Stimulated activated CD8-positive, alpha-beta memory T cell treated with anti-CD3 and anti-CD28 coated beads, Interleukin-4, amount 100 ng/mL, for 48 hours (primary cell): ENCODE data around the gene ABCD1.
"Not testable (repeated sequence)": the region's sequence is repeated elsewhere in the genome, so short reads cannot be mapped to it uniquely, and the experiment has no call there.

Experiments used
- DNase-seq: peaks from one replicate; pipeline ENCODE4 v3.0.0-alpha.2; 2020

The ABCD1 gene

GRCh38 chrX:153694687-153695270 lies 29.9 kb upstream of the ABCD1 start:
- DNase-seq = no peak

DNA sequence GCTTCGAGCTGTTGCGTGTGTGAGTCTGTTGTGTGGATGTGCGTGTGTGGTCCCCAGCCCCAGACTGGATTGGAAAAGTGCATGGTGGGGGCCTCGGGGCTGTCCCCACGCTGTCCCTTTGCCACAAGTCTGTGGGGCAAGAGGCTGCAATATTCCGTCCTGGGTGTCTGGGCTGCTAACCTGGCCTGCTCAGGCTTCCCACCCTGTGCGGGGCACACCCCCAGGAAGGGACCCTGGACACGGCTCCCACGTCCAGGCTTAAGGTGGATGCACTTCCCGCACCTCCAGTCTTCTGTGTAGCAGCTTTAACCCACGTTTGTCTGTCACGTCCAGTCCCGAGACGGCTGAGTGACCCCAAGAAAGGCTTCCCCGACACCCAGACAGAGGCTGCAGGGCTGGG lies 28.6 kb upstream of the ABCD1 start:
- DNase-seq = no peak

- not testable (repeated sequence) for DNase-seq
These were observed 28.1 kb upstream of the ABCD1 start for GRCh38 chrX:153696538-153696937.

- DNase-seq = not testable (repeated sequence)
These were observed 27.5 kb upstream of the ABCD1 start for GRCh38 chrX:153696986-153697722.

DNA sequence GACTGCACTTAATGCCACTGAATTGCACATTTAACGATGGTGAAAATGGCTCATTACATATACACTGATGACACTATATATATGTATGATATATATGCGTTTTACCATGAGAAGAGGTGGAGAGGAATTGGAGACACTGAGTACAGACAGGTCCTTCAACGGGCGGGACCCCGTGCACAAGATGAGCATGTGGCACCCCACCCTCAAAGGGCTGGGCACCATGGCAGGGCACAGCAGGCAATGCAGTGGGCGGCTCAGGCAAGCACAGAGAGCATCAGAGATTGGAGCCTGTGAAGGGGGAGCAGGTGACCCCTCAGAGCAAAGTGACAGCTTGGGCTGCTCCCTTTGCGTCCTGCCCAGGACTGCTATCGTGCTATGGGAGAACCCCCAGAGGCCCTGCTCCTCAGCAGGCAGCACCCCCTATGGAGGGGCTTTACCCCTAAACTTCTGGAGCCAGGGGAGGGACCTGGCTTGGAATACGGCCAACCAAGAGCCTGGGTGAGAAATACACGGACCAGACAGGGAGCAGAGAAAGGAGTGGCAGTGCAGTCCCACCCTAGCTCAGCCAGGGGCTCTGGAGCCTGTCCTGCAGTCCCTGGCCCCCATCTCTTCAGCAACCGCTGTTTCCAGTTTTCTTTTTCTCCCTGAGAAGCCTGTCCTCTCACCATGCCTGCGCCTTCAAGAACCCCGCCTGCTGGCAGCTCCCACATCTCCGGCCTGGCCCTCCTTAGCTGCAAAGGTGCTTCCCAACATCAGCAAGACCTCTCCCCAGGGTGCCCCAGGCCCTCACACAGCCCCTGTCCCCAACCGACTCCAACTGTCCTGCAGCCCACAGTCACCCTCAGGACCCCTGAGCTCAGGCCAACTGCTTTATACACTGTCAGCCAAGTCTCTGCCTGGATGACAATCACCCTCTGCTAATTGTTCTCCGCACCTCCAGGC lies 26.5 kb upstream of the ABCD1 start:
- DNase-seq = no peak

DNA sequence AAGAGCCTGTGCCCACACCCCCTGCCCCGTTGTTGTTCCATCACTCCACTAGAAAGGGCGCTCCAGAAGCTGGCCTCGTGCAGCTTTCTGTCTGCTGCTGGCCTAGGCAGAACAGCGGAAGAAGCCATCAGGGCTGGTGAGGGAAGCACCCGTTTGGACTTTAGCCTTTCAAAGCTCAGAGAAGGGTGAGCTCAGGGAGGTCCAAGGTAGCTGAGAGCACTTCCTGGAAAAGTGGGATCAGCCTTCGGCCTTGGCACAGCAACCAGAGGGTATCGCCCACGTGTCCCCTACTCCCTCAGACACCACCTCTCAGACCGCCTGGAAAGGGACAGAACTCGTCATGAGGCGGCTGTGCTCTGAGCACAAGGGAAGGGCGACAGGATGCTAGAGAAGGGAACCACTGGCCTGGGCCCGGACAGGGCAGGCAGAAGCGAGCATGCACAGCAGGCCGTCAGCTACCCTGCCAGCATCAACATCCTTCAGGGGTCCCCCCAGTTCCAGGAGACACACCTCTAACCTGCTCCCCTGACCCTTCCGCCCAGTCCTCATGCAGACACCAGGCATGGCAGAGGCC lies 25.4 kb upstream of the ABCD1 start:
- DNase-seq = not testable (repeated sequence)

- not testable (repeated sequence) for DNase-seq
These were observed 24.8 kb upstream of the ABCD1 start for GRCh38 chrX:153699784-153700371.

GRCh38 chrX:153700376-153700945 lies 24.2 kb upstream of the ABCD1 start:
- no peak for DNase-seq

DNA sequence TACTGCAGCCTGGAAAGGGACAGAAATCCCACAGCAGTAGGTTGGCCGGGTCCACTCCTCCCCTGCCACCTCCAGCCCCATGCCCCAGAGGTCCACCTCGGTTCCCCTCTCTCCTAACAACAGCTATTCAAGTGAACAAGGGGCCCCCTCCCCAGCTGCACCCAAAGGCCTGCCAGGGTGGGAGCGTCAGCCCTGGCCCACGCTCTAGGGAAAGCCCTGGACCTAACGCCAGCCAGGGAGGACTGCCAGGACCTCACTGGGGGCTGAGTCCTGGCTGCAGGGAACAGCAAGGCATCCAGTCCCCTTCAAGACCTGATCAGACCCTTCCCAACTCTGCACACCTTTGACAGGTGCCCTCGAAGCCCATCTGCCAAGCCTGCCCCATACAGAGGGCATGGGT lies 23.7 kb upstream of the ABCD1 start:
- no peak for DNase-seq

GRCh38 chrX:153701706-153702105 lies 22.9 kb upstream of the ABCD1 start:
- DNase-seq = no peak

DNA sequence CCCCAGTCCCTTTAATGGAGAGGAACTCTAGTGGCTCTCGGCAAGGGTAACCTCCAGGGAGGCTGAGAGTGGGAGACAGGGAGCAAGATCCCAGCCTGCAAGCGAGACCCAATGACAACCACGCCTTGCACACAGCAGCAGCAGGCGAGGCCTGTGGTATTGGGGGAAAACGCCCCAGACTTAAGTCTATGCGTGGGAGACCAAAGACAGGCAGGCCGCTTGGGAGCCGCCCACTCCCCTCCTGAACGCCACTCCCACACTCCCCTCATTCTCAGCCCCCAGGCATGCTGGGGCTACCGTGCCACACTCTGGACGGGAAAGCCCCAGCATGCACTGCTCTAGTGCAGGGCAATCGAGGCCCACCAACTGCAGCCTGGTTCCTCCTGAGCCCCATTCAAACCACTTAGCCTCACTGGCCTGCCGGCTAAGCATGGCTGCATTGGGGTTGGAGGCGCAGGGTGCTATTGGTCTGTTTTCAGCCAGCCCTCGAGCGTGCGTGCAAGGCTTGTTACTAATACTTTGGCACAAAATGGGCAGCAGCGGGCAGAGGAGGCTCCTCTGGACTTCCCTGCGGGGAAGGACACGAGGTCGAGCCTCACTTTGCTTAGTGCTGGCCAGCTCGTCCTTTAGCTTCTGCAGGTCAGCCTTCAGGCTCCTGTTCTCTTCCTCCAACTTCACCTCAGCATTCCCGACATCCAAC lies 22.2 kb upstream of the ABCD1 start:
- DNase-seq = no peak

DNA sequence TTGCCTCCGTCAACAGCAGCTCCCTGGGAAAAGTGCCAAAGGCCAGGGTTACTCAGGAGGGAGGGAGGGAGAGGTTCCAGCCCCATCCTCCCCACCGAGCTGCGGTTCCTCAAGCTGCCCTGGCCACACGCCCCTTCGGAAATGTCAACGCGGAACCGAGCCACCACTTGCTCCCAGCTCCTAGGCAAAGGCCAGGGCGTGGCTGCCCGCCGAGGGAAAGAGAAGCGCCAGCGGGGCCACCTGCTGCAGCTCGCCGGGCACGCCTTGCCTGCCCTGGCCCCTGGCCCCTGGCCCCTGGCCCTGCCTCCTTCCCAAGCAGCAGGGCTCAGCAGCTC lies 21.7 kb upstream of the ABCD1 start:
- no peak for DNase-seq

DNA sequence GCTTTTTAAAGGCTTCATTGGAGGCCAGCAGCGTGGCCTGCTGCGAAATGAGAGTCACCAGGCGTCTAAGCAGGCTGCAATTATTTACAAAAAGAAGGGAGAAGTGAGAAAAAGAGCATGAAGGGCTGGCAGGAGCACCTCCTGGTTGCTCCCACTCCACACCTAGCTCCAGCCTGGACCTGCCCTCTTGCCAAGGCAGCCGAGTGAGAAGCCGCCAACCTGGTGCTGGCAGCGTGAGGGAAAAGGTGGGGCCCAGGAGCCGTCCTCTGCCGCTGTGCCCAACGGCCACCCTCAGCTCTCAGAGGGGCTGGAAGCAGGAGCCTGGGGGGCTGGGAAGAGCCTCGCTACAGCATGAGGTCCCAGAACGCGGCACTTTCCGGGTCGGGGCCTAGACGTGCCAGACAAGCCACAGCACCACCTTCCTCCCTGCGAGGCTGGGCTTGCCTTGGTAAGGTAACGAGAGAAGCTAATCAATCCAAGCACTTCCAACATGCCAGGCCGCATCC lies 20.6 kb upstream of the ABCD1 start:
- no peak for DNase-seq

DNA sequence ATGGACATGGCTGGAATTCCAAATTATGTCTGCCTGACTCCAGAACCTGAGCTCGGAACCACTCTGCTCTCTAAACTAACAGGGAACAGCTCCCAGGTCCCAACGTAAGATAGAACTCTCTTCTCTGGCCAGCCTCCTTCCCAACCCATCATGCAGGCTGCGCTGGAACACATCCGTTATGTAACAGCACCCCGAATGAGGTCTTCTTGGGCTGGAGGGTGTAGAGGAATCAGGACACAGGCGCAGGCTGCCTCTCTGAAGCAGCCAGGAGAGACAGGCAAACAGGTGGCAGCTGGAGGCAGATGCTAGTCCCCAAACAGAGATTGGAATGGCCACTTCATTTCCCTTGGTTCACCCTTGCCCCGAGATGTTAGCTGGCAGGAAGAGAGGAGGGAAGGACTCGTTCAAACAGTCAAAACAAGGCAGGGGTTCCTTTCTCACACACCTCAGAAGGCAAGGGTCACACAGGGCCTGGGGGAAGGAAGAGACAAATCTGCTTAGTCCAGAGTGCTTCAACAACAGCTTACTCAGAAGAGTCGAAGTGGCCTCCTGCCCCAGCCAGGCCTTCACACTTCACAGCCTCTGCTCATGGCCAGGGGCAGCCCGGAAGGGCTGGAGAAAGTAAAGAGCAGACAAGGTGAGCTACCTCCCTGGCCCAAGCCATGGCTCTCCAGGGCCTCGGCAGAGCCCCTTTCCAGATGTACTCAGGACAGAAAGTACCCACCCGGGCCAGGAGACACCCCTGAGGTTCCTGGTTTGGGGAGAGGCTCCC lies 19.8 kb upstream of the ABCD1 start:
- DNase-seq = not testable (repeated sequence)

DNA sequence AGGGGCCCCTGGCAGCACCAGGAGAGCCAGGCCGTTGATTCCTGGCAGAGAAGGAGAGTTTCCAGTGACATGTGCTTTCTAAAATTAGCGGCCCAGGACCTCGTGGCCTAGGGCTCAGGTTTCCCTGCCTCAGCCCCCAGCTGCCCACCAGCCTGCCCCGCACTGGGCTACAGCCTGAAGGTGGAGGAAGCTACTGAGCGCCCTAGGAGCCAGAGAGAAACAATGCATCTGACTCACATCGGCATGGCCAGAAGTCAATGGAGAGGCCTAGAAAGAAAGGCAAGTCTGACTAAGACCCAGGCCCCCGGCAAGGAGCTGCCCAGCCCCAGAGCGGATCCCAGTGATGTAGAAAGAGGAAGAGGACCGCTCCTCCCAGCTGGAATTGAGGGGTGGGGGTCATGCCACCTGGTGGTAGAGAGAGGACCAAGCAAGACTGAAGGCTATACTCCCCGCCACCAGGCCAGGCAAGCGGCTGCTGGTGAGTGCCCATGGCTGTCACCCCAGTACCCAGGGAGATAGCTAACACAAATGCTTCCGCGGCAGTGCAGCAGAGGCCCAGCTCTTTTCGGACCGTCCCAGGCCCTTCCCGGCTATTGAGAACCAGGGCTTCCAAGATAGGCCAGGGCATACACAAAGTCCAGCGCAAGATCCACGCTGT lies 19.1 kb upstream of the ABCD1 start:
- not testable (repeated sequence) for DNase-seq

GRCh38 chrX:153706799-153707198 lies 17.9 kb upstream of the ABCD1 start:
- no peak for DNase-seq

DNA sequence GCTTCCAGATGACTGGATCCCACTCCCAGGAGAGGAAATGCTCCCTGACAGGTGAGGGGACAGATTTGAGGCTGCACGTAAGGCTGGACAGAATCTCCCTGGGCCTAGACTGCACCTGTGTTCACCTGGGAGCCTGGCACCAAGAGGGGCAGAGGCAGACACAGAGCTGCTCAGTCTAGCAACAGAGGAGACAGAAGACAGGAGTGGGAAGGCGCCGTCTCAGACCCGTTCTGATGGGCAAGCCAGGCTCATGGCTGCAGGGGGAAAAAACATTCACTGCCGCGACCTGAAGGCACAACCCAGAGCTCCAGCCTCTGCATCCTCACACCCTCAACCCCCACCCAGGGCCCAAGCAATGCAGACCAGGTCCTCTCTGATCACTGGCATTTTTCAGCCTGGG lies 17.2 kb upstream of the ABCD1 start:
- DNase-seq = no peak

DNA sequence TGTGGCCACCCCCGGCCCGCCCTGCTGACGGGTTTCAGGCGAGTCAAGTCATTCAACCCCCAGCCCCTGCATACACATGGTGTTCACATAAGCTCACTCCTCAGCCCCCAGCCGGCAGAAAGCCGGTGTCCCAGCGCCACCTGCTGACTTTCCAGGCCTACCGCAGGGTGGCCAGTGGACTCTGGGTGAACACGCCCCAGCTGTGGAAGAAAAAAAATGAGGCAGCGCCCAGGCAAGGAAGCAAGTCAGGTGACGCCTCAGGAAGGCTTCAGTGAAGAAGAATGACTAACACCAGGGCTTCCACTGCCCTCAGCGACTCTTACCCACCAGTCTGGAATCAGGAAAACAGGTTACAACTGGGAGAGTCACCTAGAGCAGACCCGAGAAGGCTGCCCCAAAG lies 16.2 kb upstream of the ABCD1 start:
- peak; percentile 57 for DNase-seq

- DNase-seq = no peak
These were observed 14.7 kb upstream of the ABCD1 start for GRCh38 chrX:153709726-153710674.
